ENCODE results near the gene ADH1A.

- TF ChIP-seq CTCF (IDR thresholded peaks at IDR 0.05; ENCODE audit: insufficient read depth, low read length) (no peak), POLR2AphosphoS5 (IDR thresholded peaks at IDR 0.05; ENCODE audit: low read depth) (no peak), REST (IDR thresholded peaks at IDR 0.05; ENCODE audit: insufficient replicate concordance, low read depth) (no peak), SPI1 (IDR thresholded peaks at IDR 0.05; ENCODE audit: borderline replicate concordance, low read depth) (no peak), GABPA (IDR thresholded peaks at IDR 0.05; ENCODE audit: low read depth) (no peak)
These were observed 48.4 kb upstream of the ADH1A start for GRCh38 chr4:99339172-99339571.

All from HL-60 (cell line).